Activated CD8-positive, alpha-beta T cell treated with anti-CD3 and anti-CD28 coated beads for 36 hours (primary cell): Measurements from ENCODE around the gene CLASRP. TPM values are rescaled to one million over a fixed set of nuclear protein-coding genes. Genes with fewer than 3 reads are reported as not detected.
"Not testable (repeated sequence)": the region's sequence is repeated elsewhere in the genome, so short reads cannot be mapped to it uniquely, and the experiment has no call there.

Experiments used
- ATAC-seq: fragments of 200-7000 bp; cut with Tn5 transposase; one replicate; pipeline ENCODE4 v1.10.0; 2021; ENCODE audit warnings: mild to moderate bottlenecking, moderate library complexity
- CTCF ChIA-PET: fragments of 350-600 bp; sonication (Branson Sonifier 250); formaldehyde crosslinking; loops from one replicate; lab custom pipeline; 2021; ENCODE audit warnings: antibody characterized with exemption; lab: Charles Lee
- POLR2A ChIA-PET: fragments of 350-600 bp; sonication (Branson Sonifier 250); formaldehyde crosslinking; loops from one replicate; lab custom pipeline; 2021; ENCODE audit warnings: antibody characterized with exemption; lab: Charles Lee
- DNase-seq: peaks from one replicate; pipeline ENCODE4 v3.0.0-alpha.2; 2020
- H3K27ac Mint-ChIP-seq: one replicate; pipeline ENCODE4 v1.8.0; 2021; ENCODE audit warnings: mild to moderate bottlenecking, mixed read lengths
- H3K27me3 Mint-ChIP-seq: one replicate; pipeline ENCODE4 v1.8.0; 2021; ENCODE audit warnings: mixed read lengths
- H3K36me3 Mint-ChIP-seq: one replicate; pipeline ENCODE4 v1.8.0; 2021; ENCODE audit warnings: low read depth, mixed read lengths
- H3K4me1 Mint-ChIP-seq: one replicate; pipeline ENCODE4 v1.8.0; 2021; ENCODE audit warnings: low read depth, mixed read lengths
- H3K4me3 Mint-ChIP-seq: one replicate; pipeline ENCODE4 v1.8.0; 2021; ENCODE audit warnings: mild to moderate bottlenecking, moderate library complexity, mixed read lengths
- H3K9me3 Mint-ChIP-seq: one replicate; pipeline ENCODE4 v1.8.0; 2021; ENCODE audit warnings: mixed read lengths
- CTCF ChIP-seq: fragments of 200-600 bp; IDR thresholded peaks from one replicate; pipeline ENCODE4 v1.8.0; 2022; ENCODE audit warnings: antibody characterized with exemption, mild to moderate bottlenecking
- intact Hi-C: fragments of 100-400 bp; cut with micrococcal nuclease; formaldehyde crosslinking; loops from one replicate; pipeline ENCODE4 v1.10.0; 2022
- total RNA-seq, 2 experiments: library from RNA; stranded (reverse); gene quantifications; one replicate each; pipeline ENCODE4 v1.2.3, GENCODE V29; 2021

CLASRP gene
- total RNA-seq, 2 experiments from 2014 or later, result 72.7 to 80.5 TPM

- Mint-ChIP-seq H3K27me3 (no peaks in the 10 kb centered on the region), H3K4me1 (no peaks in the 10 kb centered on the region), H3K9me3 (no peaks in the 10 kb centered on the region), H3K27ac (no peak overlapping the region), H3K4me3 (no peak overlapping the region), H3K36me3 (peaks cover 5% of the 10 kb centered on the region)
- ChIA-PET CTCF (interaction anchor here (0.6 kb wide), 1 partner anchor 66 kb away, joined by 3 read pairs; no protein-coding TSS in a partner anchor), POLR2A (no interaction called here)
- intact Hi-C loops, result no loop called here
- DNase-seq, result no peak
- ATAC-seq, result no peak
- no peak for TF ChIP-seq CTCF
Measured at GRCh38 chr19:44993526-44993925, 45.3 kb upstream of the CLASRP start.

GRCh38 chr19:44993926-44994537 lies 44.8 kb upstream of the CLASRP start:
- Mint-ChIP-seq H3K9me3 (no peaks in the 10 kb centered on the region), H3K27me3 (no peaks in the 10 kb centered on the region), H3K36me3 (peaks cover 5% of the 10 kb centered on the region), H3K27ac (no peak overlapping the region), H3K4me3 (no peak overlapping the region), H3K4me1 (no peaks in the 10 kb centered on the region)
- ChIA-PET CTCF (interaction anchor here (0.6 kb wide), 1 partner anchor 66 kb away, joined by 3 read pairs; no protein-coding TSS in a partner anchor), POLR2A (interaction anchor here (0.9 kb wide), 1 partner anchor 68 kb away, joined by 3 read pairs; no protein-coding TSS in a partner anchor)
- intact Hi-C loops, result no loop called here
- no peak for ATAC-seq
- no peak for DNase-seq
- TF ChIP-seq CTCF, result no peak

GRCh38 chr19:44998025-44998424 lies 40.8 kb upstream of the CLASRP start:
- no peak for DNase-seq
- Mint-ChIP-seq H3K4me3 (no peak overlapping the region), H3K27ac (no peak overlapping the region), H3K9me3 (no peaks in the 10 kb centered on the region), H3K36me3 (peaks cover 3% of the 10 kb centered on the region), H3K4me1 (peaks cover 13% of the 10 kb centered on the region), H3K27me3 (no peaks in the 10 kb centered on the region)
- intact Hi-C loops, result no loop called here
- ChIA-PET CTCF (interaction anchor here (1.0 kb wide), 1 partner anchor 42 kb away, joined by 3 read pairs; no protein-coding TSS in a partner anchor), POLR2A (no interaction called here)
- no peak for ATAC-seq
- no peak for TF ChIP-seq CTCF

GRCh38 chr19:44999131-44999925 lies 39.5 kb upstream of the CLASRP start:
- CTCF ChIA-PET, H3K27me3 Mint-ChIP-seq, H3K36me3 Mint-ChIP-seq, DNase-seq, ATAC-seq, H3K9me3 Mint-ChIP-seq, H3K4me3 Mint-ChIP-seq, intact Hi-C loops, H3K27ac Mint-ChIP-seq: not testable (repeated sequence)
- POLR2A ChIA-PET, result interaction anchor here (0.6 kb wide), 2 partner anchors 45 to 128 kb away, joined by 3 to 4 read pairs; no protein-coding TSS in a partner anchor
- peaks cover 13% of the 10 kb centered on the region for H3K4me1 Mint-ChIP-seq

GRCh38 chr19:45000665-45001064 lies 38.2 kb upstream of the CLASRP start:
- ATAC-seq, DNase-seq, H3K9me3 Mint-ChIP-seq, intact Hi-C loops, H3K36me3 Mint-ChIP-seq, H3K27me3 Mint-ChIP-seq: not testable (repeated sequence)
- peak overlapping the region; percentile 71 for H3K27ac Mint-ChIP-seq
- ChIA-PET POLR2A (interaction anchor here (0.6 to 2.2 kb wide), 7 partner anchors 11 to 226 kb away, joined by 3 to 7 read pairs (median 3); partner anchors contain the start of genes BLOC1S3 and TRAPPC6A), CTCF (interaction anchor here (0.9 to 1.4 kb wide), 4 partner anchors 11 to 59 kb away, joined by 3 to 5 read pairs (median 3); no protein-coding TSS in a partner anchor)
- peak overlapping the region; percentile 55 for H3K4me3 Mint-ChIP-seq
- peaks cover 13% of the 10 kb centered on the region for H3K4me1 Mint-ChIP-seq
